Fibroblast of lung (primary cell): ENCODE data around the gene LMO2.

Source experiments
- CTCF ChIP-seq, 2 donors: IDR thresholded peaks in 1 of 2; conservative IDR thresholded peaks in 1 of 2; 1 replicate in 1 of 2; 2 replicates in 1 of 2; pipeline ENCODE4 v1.5.1; 2011 to 2012; ENCODE audit warnings: low read length in 2 of 2, control low read depth in 1 of 2, inconsistent platforms in 1 of 2, low read depth in 1 of 2, mild to moderate bottlenecking in 1 of 2
- EZH2 ChIP-seq: IDR thresholded peaks from 2 replicates; pipeline ENCODE4 v1.5.1; 2012; ENCODE audit warnings: low read length, control low read depth, mild to moderate bottlenecking; ENCODE audit errors: missing control alignments

- TF ChIP-seq CTCF (conservative IDR thresholded peaks at IDR 0.05 in 1 of 2, IDR thresholded peaks at IDR 0.05 in 1 of 2; ENCODE audit: low read depth in 1 of 2, low read length in 2 of 2) (no peak), EZH2 (no peak)
These were observed 10.0 kb downstream of the LMO2 start for GRCh38 chr11:33881651-33882503.
